Astrocyte of the cerebellum (primary cell): ENCODE results near the gene SLC5A5.

ENCODE experiments used
- DNase-seq: peaks from one replicate; pipeline ENCODE4 v3.0.0-alpha.2; 2011; ENCODE audit warnings: low read depth
- H3K4me3 ChIP-seq: 2 replicates; pipeline ENCODE4 v1.5.1; 2011; ENCODE audit warnings: mild to moderate bottlenecking, low read depth, low read length, moderate library complexity
- in situ Hi-C: cut with HindIII; loops from 2 replicates; pipeline ENCODE4 v1.10.0; 2017; ENCODE audit warnings: low sequenced_read_pairs
- TF ChIP-seq, protein P1 (sequence below): IDR thresholded peaks from 2 replicates; pipeline ENCODE4 v1.5.1; 2012; ENCODE audit warnings: low read length, low read depth, moderate library complexity, mild to moderate bottlenecking; ENCODE audit errors: missing control alignments

The SLC5A5 gene

DNA sequence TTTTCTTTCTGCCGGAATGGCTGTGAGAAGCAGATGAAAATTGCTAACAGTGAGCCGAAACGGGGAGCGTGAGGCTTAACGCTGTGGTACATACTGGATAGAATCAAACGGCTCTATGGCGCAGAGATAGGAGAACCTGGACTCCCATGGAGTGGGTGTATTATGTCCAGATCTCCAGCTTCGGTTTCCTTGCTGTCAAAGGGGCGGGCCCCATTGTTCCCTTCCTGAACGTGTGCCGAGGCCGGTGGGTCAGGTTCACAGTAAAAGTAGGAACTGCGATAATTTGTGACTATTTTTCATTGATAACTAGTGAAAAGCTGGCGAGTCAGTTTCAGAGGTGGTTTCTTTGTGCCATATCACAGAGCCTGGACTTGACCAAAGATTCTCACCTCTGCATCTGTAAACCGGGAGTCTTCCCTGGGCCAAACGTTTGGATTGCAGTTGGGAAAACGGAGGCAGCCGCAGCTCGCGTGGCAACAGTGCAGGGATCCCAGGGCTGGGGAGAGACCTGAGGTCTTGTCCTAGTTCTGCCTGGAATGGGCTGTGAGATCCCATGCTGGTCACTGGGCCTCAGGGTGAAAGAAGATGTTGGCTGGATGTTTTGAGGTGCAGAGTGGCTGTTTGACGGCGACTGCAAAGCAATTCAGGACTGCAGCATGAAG lies 11.3 kb upstream of the SLC5A5 start:
- TF ChIP-seq, protein P1, sequence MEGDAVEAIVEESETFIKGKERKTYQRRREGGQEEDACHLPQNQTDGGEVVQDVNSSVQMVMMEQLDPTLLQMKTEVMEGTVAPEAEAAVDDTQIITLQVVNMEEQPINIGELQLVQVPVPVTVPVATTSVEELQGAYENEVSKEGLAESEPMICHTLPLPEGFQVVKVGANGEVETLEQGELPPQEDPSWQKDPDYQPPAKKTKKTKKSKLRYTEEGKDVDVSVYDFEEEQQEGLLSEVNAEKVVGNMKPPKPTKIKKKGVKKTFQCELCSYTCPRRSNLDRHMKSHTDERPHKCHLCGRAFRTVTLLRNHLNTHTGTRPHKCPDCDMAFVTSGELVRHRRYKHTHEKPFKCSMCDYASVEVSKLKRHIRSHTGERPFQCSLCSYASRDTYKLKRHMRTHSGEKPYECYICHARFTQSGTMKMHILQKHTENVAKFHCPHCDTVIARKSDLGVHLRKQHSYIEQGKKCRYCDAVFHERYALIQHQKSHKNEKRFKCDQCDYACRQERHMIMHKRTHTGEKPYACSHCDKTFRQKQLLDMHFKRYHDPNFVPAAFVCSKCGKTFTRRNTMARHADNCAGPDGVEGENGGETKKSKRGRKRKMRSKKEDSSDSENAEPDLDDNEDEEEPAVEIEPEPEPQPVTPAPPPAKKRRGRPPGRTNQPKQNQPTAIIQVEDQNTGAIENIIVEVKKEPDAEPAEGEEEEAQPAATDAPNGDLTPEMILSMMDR = no peak
- in situ Hi-C loops = no loop called here
- DNase-seq = no peak
- peak overlapping the region; percentile 62 for H3K4me3 ChIP-seq

DNA sequence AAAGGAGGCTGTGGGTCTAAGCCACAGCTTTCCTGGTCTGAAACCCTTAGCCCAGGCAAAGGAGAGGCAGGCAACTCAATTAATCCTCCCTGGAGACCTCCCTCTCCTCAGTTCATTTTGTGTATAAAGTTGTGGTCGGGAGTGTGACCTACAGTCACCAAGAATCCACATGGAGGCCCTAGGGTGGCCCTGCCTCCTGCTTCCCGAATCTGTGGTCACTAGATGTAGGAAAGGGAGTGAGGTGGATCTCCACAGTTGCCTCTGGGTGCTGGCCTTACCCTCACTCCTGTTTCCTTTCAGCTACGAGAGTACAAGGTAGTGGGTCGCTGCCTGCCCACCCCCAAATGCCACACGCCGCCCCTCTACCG lies 10.8 kb upstream of the SLC5A5 start:
- in situ Hi-C loops = no loop called here
- no peak for DNase-seq
- TF ChIP-seq, protein P1 = no peak
- H3K4me3 ChIP-seq = peak overlapping the region; percentile 62

DNA sequence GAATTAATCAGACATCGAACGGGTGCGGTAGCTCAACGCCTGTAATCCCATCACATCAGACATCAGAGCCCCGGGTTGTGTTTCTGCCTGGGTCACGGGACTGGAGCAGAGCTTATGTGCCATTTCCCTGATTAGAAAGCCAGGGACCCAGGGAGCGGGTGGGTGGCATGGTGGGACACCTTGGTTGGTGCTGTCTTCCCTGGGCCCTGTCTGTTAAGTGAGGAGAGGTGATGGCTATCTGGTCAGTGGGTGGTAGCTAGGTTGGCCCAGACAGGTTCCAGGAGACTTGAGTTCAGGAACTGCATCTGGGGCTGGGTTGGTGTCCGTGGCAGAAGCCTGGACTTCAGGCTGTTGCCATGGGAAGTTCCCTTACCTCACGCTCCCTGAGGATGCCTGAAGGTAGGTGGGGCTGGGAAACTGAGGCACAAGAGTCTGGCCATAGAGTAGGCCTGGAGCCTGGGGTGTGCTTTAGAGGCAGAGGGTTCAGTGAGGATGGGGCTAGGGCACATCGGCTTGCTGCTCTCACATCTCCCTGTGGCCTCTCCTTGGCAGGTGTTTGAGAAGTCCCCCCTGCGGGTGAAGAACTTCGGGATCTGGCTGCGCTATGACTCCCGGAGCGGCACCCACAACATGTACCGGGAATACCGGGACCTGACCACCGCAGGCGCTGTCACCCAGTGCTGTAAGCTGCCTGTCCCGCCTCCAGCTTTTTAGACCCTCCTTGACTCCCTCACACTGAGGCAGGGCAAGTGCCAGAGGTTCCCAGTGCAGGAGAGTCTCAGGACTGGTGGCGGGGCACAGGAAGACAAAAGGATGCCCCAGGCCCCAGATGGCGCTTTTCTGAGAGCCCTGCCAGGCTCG lies 10.0 kb upstream of the SLC5A5 start:
- in situ Hi-C loops = no loop called here
- H3K4me3 ChIP-seq = peak overlapping the region; percentile 62
- no peak for DNase-seq
- TF ChIP-seq, protein P1 = no peak

DNA sequence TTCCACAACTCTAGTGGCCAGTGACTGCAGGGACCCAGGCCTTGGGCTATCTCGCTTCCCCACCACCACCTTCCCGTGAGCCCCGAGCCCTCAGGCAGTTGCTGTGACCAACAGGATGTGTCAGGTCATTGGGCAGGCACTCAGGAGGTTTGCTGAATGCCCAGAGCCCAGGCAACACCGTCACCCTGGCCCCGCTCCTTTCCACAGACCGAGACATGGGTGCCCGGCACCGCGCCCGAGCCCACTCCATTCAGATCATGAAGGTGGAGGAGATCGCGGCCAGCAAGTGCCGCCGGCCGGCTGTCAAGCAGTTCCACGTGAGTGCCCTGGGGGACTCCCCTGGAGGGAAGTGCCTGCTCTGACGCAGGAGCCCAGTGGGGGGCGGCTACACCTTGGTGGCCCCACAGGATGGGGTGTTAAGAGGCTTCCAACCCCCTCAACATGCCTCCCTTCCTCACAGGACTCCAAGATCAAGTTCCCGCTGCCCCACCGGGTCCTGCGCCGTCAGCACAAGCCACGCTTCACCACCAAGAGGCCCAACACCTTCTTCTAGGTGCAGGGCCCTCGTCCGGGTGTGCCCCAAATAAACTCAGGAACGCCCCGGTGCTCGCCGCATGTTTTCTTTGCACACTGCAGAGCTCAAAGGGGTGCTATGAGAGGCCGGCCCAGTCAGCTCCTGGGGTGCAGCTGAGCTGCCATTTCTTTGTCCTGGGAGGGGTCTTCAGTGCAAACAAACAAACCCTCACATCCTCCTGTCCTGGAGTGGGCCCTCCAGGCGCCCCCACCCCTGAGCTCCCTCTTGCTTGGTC lies 8.8 kb upstream of the SLC5A5 start:
- DNase-seq = no peak
- H3K4me3 ChIP-seq = no peak overlapping the region
- TF ChIP-seq, protein P1 = no peak
- in situ Hi-C loops = no loop called here

DNA sequence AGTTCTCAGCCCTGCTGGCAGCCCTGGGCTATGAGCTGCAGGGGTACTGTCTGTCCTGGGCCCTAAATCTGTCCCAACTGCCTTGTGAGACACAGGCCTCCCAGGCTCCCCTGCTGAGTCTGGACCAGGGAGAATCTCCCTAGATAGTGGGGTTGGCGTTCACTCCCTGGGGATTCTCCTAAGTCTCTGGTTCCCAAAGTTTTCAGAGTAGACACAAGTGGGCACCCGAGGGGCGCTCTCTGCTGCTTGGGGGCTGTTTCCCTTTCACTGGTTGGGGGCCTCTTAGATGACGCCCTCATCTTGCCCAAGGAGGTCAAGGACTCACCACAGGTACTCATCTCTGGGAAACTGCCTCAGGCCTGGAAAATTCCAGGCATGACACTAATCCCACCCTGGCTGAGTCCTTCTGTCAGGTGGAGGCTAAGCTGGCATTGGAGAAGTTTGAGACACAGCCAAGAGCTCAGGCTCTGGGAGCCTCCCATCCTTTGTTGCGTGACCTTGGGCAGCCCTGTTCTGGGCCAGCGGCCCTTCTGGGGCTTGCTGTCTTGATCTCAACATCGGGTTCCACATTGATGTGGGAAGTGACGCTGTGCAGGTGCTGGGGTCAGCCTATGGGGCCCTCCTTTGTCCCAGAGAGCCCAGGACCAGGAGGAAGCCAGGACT lies 8.1 kb upstream of the SLC5A5 start:
- no peak for DNase-seq
- no peak overlapping the region for H3K4me3 ChIP-seq
- in situ Hi-C loops = no loop called here
- TF ChIP-seq, protein P1 = no peak
